Neural crest cell (in vitro differentiated cells): Measurements from ENCODE around the gene PPP1R1A. TPM values are rescaled to one million over a fixed set of nuclear protein-coding genes. Genes with fewer than 3 reads are reported as not detected.

Source experiments
- DNase-seq: peaks from one replicate; pipeline ENCODE4 v3.0.0; 2021; ENCODE audit warnings: low read depth, mixed read lengths, low spot score
- H3K27ac Mint-ChIP-seq: one replicate; pipeline ENCODE4 v1.8.0; 2021; ENCODE audit warnings: mild to moderate bottlenecking, mixed read lengths; ENCODE audit not compliant: unreplicated experiment
- H3K27me3 Mint-ChIP-seq: 2 replicates; pipeline ENCODE4 v1.8.0; 2021; ENCODE audit warnings: low read depth, mild to moderate bottlenecking, mixed read lengths
- H3K36me3 Mint-ChIP-seq: 2 replicates; pipeline ENCODE4 v1.8.0; 2021; ENCODE audit warnings: low read depth, mild to moderate bottlenecking, mixed read lengths
- H3K4me1 Mint-ChIP-seq: 2 replicates; pipeline ENCODE4 v1.8.0; 2021; ENCODE audit warnings: mixed read lengths
- H3K4me3 Mint-ChIP-seq: one replicate; pipeline ENCODE4 v1.8.0; 2021; ENCODE audit warnings: mild to moderate bottlenecking, mixed read lengths
- H3K9me3 Mint-ChIP-seq: 2 replicates; pipeline ENCODE4 v1.8.0; 2021; ENCODE audit warnings: mixed read lengths
- total RNA-seq: library from RNA; stranded (reverse); gene quantifications from 2 replicates; pipeline ENCODE4 v1.2.1, GENCODE V29; 2021
- TF ChIP-seq, protein P1 (sequence below): fragments of 200-600 bp; sonication (generic); conservative IDR thresholded peaks from 2 replicates; pipeline ENCODE4 v1.5.0; 2021; ENCODE audit warnings: antibody characterized with exemption, mild to moderate bottlenecking

Gene PPP1R1A
- total RNA-seq, 1 donor from 2014 or later: 10.3 TPM

DNA sequence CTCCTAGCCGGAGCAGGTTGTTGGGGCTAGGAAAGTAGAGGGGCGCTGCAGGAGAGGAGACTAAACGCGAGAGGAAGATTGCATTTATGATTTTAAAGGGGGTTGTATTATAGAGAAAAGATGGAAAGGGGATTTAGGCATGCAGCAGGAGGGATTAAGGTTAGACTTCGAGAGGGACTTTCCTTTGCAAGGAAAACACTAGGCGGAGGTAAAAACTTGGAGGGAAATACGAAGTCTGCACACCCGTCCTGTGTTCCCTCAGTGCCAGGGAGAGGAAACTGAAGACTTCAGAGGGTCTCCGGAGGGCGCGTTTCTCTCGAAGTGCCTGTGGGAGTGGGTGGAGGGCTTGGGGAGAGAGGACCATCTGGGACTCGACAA, 420 bp upstream of the PPP1R1A start:
- Mint-ChIP-seq H3K27ac (no peak overlapping the region), H3K27me3 (peaks cover 54% of the 10 kb centered on the region), H3K9me3 (no peaks in the 10 kb centered on the region), H3K4me3 (peak overlapping the region; percentile 76), H3K36me3 (no peaks in the 10 kb centered on the region), H3K4me1 (peaks cover 32% of the 10 kb centered on the region)
- TF ChIP-seq, protein P1, sequence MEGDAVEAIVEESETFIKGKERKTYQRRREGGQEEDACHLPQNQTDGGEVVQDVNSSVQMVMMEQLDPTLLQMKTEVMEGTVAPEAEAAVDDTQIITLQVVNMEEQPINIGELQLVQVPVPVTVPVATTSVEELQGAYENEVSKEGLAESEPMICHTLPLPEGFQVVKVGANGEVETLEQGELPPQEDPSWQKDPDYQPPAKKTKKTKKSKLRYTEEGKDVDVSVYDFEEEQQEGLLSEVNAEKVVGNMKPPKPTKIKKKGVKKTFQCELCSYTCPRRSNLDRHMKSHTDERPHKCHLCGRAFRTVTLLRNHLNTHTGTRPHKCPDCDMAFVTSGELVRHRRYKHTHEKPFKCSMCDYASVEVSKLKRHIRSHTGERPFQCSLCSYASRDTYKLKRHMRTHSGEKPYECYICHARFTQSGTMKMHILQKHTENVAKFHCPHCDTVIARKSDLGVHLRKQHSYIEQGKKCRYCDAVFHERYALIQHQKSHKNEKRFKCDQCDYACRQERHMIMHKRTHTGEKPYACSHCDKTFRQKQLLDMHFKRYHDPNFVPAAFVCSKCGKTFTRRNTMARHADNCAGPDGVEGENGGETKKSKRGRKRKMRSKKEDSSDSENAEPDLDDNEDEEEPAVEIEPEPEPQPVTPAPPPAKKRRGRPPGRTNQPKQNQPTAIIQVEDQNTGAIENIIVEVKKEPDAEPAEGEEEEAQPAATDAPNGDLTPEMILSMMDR: no peak
- DNase-seq: no peak

DNA sequence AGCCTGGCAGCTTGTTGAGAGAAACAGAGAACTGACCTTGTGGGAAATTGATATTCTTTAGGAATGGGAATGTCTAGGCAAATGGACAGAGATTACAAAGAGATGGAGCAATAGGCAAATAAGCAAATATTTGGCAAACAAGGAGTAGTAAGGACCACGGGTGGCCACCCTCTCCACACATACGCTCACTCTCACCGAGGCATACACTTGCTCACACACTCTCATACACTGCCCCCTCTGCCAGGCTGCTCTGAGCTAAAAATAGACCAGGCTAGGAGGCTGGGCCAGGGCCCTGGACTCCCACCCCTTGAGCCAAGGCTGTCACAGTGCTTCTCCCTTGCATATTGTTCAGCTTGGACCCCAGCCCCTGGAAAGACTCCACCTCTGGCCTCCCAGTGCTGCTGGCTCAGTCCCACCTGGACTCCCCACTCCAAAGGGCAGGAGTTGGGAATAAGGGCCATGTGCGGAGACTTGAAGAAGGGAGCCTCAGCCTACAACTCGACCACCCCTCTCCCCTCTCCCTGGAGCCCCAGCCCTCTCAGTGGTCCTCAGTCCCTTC, 1.1 kb downstream of the PPP1R1A start:
- TF ChIP-seq, protein P1: no peak
- Mint-ChIP-seq H3K9me3 (no peaks in the 10 kb centered on the region), H3K36me3 (no peaks in the 10 kb centered on the region), H3K4me3 (peak overlapping the region; percentile 72), H3K27ac (no peak overlapping the region), H3K27me3 (peaks cover 56% of the 10 kb centered on the region), H3K4me1 (peaks cover 43% of the 10 kb centered on the region)
- no peak for DNase-seq

DNA sequence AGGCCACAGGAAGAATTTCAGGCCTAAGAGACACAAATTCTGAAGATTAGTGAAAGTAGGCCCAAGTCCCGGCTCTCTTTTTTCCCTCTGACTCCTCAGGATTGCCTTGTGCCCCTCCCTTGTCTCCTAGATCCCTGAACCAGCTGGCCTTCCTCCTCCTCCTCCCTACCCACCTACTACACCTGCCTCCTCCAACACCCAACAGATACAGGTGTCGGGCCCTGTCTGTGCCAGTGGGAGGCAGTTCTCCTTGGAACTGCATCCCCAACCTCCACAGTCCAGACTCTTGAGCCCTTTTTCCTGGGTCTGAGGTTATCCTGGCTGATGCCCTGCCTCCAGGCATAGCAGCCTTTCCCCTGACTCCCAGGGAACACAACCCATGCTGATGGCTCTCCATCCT, 1.8 kb downstream of the PPP1R1A start:
- Mint-ChIP-seq H3K4me1 (peaks cover 49% of the 10 kb centered on the region), H3K36me3 (no peaks in the 10 kb centered on the region), H3K27me3 (peaks cover 53% of the 10 kb centered on the region), H3K4me3 (peak overlapping the region; percentile 29), H3K27ac (no peak overlapping the region), H3K9me3 (no peaks in the 10 kb centered on the region)
- no peak for DNase-seq
- TF ChIP-seq, protein P1: no peak

DNA sequence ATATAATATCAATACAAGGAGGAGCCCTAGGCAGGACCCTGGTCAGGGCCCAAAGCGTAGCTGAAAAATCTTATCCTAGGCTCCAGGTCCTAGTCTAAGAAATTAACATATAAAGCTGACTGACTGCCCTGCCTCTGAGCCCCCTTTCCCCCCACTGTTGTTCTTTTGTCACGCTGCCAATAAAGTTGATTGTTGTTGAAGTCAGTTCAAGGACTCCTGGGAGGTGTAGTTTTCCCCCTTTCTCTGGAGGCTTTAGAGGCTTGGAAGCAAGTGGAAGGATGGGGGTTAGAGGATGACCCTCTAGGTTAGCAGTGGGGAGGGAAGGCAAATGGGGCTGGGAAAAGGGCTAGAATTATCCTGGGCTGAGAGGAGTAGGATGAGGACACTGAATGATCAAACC, 3.2 kb downstream of the PPP1R1A start:
- Mint-ChIP-seq H3K27me3 (peaks cover 43% of the 10 kb centered on the region), H3K27ac (no peak overlapping the region), H3K36me3 (no peaks in the 10 kb centered on the region), H3K4me3 (peak overlapping the region; percentile 70), H3K9me3 (no peaks in the 10 kb centered on the region), H3K4me1 (peaks cover 46% of the 10 kb centered on the region)
- TF ChIP-seq, protein P1: no peak
- DNase-seq: no peak

DNA sequence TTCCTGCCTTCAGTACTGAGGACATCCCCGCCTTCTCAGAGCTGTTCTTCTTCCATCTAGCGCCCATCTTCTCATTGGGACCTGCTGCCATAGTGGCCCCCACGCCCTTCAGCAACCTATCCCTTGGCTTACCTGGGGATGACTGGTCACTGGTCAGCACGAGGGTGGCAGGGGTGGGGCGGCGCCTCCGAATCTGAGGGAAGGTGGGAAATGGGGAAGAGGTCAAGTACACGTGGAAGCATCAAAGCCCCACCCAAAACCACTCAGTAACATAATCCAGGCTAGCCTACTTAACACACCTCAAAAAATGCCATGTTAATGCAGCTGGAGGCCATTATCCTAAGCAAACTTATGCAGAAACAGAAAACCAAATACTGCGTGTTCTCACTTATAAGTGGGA, 4.3 kb downstream of the PPP1R1A start:
- H3K27ac Mint-ChIP-seq: no peak overlapping the region
- peaks cover 55% of the 10 kb centered on the region for H3K4me1 Mint-ChIP-seq
- no peak for DNase-seq
- peaks cover 32% of the 10 kb centered on the region for H3K27me3 Mint-ChIP-seq
- no peaks in the 10 kb centered on the region for H3K9me3 Mint-ChIP-seq
- no peaks in the 10 kb centered on the region for H3K36me3 Mint-ChIP-seq
- H3K4me3 Mint-ChIP-seq: peak overlapping the region; percentile 24
- TF ChIP-seq, protein P1: no peak
